GM13977 (cell line): ENCODE measurements around the gene CALCA.
"Not testable (repeated sequence)": the region's sequence is repeated elsewhere in the genome, so short reads cannot be mapped to it uniquely, and the experiment has no call there.

Experiments
- DNase-seq: peaks from one replicate; pipeline ENCODE4 v3.0.0; 2012; ENCODE audit warnings: low spot score
- CTCF ChIP-seq: IDR thresholded peaks from 2 replicates; pipeline ENCODE4 v1.5.1; 2012; ENCODE audit warnings: mild to moderate bottlenecking, control low read depth; ENCODE audit not compliant: insufficient read depth; ENCODE audit errors: extremely low read depth, missing control alignments
- in situ Hi-C: fragments of 300-500 bp; cut with MboI; formaldehyde crosslinking; loops from one replicate; pipeline ENCODE4 v1.12.0; 2022; ENCODE audit warnings: low sequenced_read_pairs, low pct_unique_long_range_greater_than_20kb, mixed read lengths, inconsistent platforms; ENCODE audit not compliant: unreplicated experiment

The CALCA gene

GRCh38 chr11:14971865-14972580, at the start of gene CALCA:
TSS of gene CALCA (minus strand) at chr11:14972351. CDS start at chr11:14971192, 1,159 bp downstream.
- in situ Hi-C loops: no loop called here
- TF ChIP-seq CTCF: no peak
- DNase-seq: no peak

- in situ Hi-C loops: no loop called here
These were observed 44.0 kb upstream of the CALCA start for GRCh38 chr11:15016200-15016599.

GRCh38 chr11:15011776-15012345, 39.7 kb upstream of the CALCA start:
- DNase-seq: no peak
- TF ChIP-seq CTCF: no peak
- in situ Hi-C loops: no loop called here

More at GRCh38 chr11:15016200-15016599, 44.0 kb upstream of the CALCA start:
- DNase-seq: no peak
- no peak for TF ChIP-seq CTCF

GRCh38 chr11:15010865-15011264, 38.7 kb upstream of the CALCA start:
- TF ChIP-seq CTCF: no peak
- DNase-seq: no peak
- in situ Hi-C loops: no loop called here

GRCh38 chr11:15006139-15006759, 34.1 kb upstream of the CALCA start:
- peak; percentile 44 for TF ChIP-seq CTCF
- in situ Hi-C loops: no loop called here
- DNase-seq: no peak

- in situ Hi-C loops: not testable (repeated sequence)
These were observed 16.0 kb upstream of the CALCA start for GRCh38 chr11:14988133-14988532.

GRCh38 chr11:14981507-14981906, 9.4 kb upstream of the CALCA start:
- TF ChIP-seq CTCF: no peak
- DNase-seq: no peak
- in situ Hi-C loops: no loop called here

More at GRCh38 chr11:14988133-14988532, 16.0 kb upstream of the CALCA start:
- DNase-seq: not testable (repeated sequence)
